RWPE2 (cell line): ENCODE measurements around the gene SLC12A9.
A peak's percentile ranks its signal among the peaks of the same experiment; 100 is the strongest.

Experiments used
- ATAC-seq: fragments of 200-7000 bp; cut with Tn5 transposase; 3 replicates; pipeline ENCODE4 v1.9.1; 2021; ENCODE audit warnings: low read depth
- DNase-seq: peaks from one replicate; pipeline ENCODE4 v3.0.0-alpha.2; 2020; ENCODE audit warnings: low spot score
- H3K27ac ChIP-seq: fragments of 450-650 bp; 2 replicates; pipeline ENCODE4 v1.5.1; 2017; ENCODE audit warnings: mild to moderate bottlenecking; ENCODE audit not compliant: poor library complexity, severe bottlenecking
- H3K27me3 ChIP-seq: fragments of 250-450 bp; sonication (Bioruptor Pico); 2 replicates; pipeline ENCODE4 v1.5.1; 2021; ENCODE audit warnings: mild to moderate bottlenecking, moderate library complexity; ENCODE audit not compliant: insufficient read depth, poor library complexity, severe bottlenecking
- H3K36me3 ChIP-seq: fragments of 250-450 bp; sonication (Bioruptor Pico); 2 replicates; pipeline ENCODE4 v1.5.1; 2020; ENCODE audit warnings: low read depth, mild to moderate bottlenecking, moderate library complexity
- H3K4me1 ChIP-seq: fragments of 250-450 bp; sonication (Bioruptor Pico); 2 replicates; pipeline ENCODE4 v1.5.1; 2021; ENCODE audit warnings: mild to moderate bottlenecking, moderate library complexity; ENCODE audit not compliant: insufficient read depth, poor library complexity, severe bottlenecking
- H3K4me3 ChIP-seq: fragments of 250-450 bp; sonication (Bioruptor Pico); 2 replicates; pipeline ENCODE4 v1.5.1; 2021; ENCODE audit warnings: mild to moderate bottlenecking, moderate library complexity; ENCODE audit not compliant: severe bottlenecking
- H3K9me3 ChIP-seq: fragments of 250-450 bp; sonication (Bioruptor Pico); 2 replicates; pipeline ENCODE4 v1.5.1; 2021; ENCODE audit warnings: mild to moderate bottlenecking, moderate library complexity; ENCODE audit not compliant: severe bottlenecking
- CTCF ChIP-seq: fragments of 450-650 bp; IDR thresholded peaks from one replicate; pipeline ENCODE4 v1.5.1; 2017; ENCODE audit warnings: mild to moderate bottlenecking, moderate library complexity; ENCODE audit not compliant: poor library complexity, severe bottlenecking

SLC12A9 gene

GRCh38 chr7:100911484-100911883 is 59.0 kb downstream of the SLC12A9 start:
- H3K9me3 ChIP-seq = no peaks in the 10 kb centered on the region
- no peaks in the 10 kb centered on the region for H3K27me3 ChIP-seq
- no peaks in the 10 kb centered on the region for H3K4me1 ChIP-seq
- H3K27ac ChIP-seq = no peak overlapping the region
- no peaks in the 10 kb centered on the region for H3K36me3 ChIP-seq
- no peak overlapping the region for H3K4me3 ChIP-seq
- DNase-seq (no peak), ATAC-seq (no peak)
- no peak for TF ChIP-seq CTCF

- Histone ChIP-seq H3K4me3 (no peak overlapping the region), H3K9me3 (no peaks in the 10 kb centered on the region), H3K27ac (no peak overlapping the region), H3K4me1 (no peaks in the 10 kb centered on the region), H3K27me3 (no peaks in the 10 kb centered on the region), H3K36me3 (no peaks in the 10 kb centered on the region)
- no peak for TF ChIP-seq CTCF
- ATAC-seq (no peak), DNase-seq (no peak)
Observed at GRCh38 chr7:100914208-100914878, 61.8 kb downstream of the SLC12A9 start.

- H3K9me3 ChIP-seq = no peaks in the 10 kb centered on the region
- no peak overlapping the region for H3K27ac ChIP-seq
- ATAC-seq (peak; percentile 51; the same call in 2 of the 3 replicates), DNase-seq (no peak)
- no peaks in the 10 kb centered on the region for H3K4me1 ChIP-seq
- H3K4me3 ChIP-seq = no peak overlapping the region
- no peaks in the 10 kb centered on the region for H3K27me3 ChIP-seq
- no peak for TF ChIP-seq CTCF
- no peaks in the 10 kb centered on the region for H3K36me3 ChIP-seq
Observed at GRCh38 chr7:100914879-100915447, 62.5 kb downstream of the SLC12A9 start.
